OCI-LY3 (cell line): Measurements from ENCODE around the gene TOMM40L.

Experiments
- CTCF ChIP-seq: fragments of 200-600, 300-600 bp; sonication (generic); IDR thresholded peaks from 2 replicates; pipeline ENCODE4 v1.5.1; 2014; ENCODE audit warnings: antibody characterized with exemption, low read length, low read depth
- EZH2phosphoT487 ChIP-seq: fragments of 200-600 bp; shearing (Covaris generic); IDR thresholded peaks from 2 replicates; pipeline ENCODE4 v1.6.1; 2018; ENCODE audit warnings: antibody characterized with exemption, mixed run types, low read depth

GRCh38 chr1:161225534-161226319 lies at the start of gene TOMM40L:
- TF ChIP-seq CTCF: peak; percentile 84
- no peak for TF ChIP-seq EZH2phosphoT487
